ENCODE data around the gene CXCR6.
A peak's percentile ranks its signal among the peaks of the same experiment; 100 is the strongest.

DNA sequence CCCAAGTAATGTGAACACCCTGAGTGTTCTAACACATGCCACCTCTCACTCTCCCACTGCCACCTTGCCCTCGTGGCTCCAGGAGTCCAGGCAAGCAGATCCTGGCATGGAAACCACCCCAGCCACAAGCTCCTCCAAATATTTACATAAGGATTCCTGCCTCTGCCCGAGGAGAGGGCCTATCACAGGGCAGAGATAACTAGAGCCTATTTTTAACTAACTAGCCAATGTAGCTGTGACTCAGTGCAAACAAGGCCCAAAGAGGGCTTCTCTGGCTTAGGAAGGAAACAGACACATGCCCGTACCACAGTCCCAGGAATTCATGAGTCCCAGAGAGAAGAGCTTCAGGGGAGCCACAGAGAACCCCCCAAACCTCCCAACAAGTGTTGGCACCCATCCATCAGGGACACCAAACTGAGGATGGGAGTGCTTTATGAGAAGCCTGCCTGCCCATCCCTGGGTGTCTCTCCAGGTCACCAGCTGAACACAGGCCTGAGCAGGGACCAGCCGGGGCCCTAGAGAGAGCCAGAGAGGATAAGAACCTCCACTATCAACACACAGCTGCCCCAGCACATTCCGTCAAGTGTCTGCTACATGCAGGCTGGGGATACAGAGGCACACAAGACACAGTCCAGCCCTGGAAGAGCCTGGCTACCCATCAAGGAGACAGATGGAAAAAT, 43.2 kb downstream of the CXCR6 start:
- TF ChIP-seq, protein P1, sequence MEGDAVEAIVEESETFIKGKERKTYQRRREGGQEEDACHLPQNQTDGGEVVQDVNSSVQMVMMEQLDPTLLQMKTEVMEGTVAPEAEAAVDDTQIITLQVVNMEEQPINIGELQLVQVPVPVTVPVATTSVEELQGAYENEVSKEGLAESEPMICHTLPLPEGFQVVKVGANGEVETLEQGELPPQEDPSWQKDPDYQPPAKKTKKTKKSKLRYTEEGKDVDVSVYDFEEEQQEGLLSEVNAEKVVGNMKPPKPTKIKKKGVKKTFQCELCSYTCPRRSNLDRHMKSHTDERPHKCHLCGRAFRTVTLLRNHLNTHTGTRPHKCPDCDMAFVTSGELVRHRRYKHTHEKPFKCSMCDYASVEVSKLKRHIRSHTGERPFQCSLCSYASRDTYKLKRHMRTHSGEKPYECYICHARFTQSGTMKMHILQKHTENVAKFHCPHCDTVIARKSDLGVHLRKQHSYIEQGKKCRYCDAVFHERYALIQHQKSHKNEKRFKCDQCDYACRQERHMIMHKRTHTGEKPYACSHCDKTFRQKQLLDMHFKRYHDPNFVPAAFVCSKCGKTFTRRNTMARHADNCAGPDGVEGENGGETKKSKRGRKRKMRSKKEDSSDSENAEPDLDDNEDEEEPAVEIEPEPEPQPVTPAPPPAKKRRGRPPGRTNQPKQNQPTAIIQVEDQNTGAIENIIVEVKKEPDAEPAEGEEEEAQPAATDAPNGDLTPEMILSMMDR (IDR thresholded peaks at IDR 0.05), result no peak
- TF ChIP-seq RAD21 (IDR thresholded peaks at IDR 0.05; ENCODE audit: low read length) (no peak), POLR2AphosphoS5 (IDR thresholded peaks at IDR 0.05; ENCODE audit: low read depth, low read length) (no peak), JUND (IDR thresholded peaks at IDR 0.05) (no peak), TAF1 (IDR thresholded peaks at IDR 0.05; ENCODE audit: borderline replicate concordance, low read depth, low read length) (no peak), EZH2phosphoT487 (IDR thresholded peaks at IDR 0.05; ENCODE audit: borderline replicate concordance, low read depth) (no peak), FOSL2 (IDR thresholded peaks at IDR 0.05; ENCODE audit: borderline replicate concordance, low read depth) (peak; percentile 9; the same call in 1 of the 2 replicates)

Measured in SK-N-SH (cell line).